Panc1 (cell line): ENCODE measurements around the gene PTPN11. TPM values are rescaled to one million over a fixed set of nuclear protein-coding genes. Genes with fewer than 3 reads are reported as not detected.

ENCODE experiments used
- ATAC-seq: fragments of 200-7000 bp; cut with Tn5 transposase; 2 replicates; pipeline ENCODE4 v1.9.1; 2020; ENCODE audit warnings: mild to moderate bottlenecking, moderate library complexity
- BruUV-seq: library from RNA; stranded (reverse); fragments of 400-500 nt; replicated peaks from 2 replicates; lab custom pipeline; 2021; lab: Mats Ljungman, UMichigan
- CTCF ChIA-PET: fragments of 300-600 bp; sonication (Branson Sonifier 250); formaldehyde crosslinking; loops from one replicate; lab custom pipeline; 2022; ENCODE audit warnings: antibody characterized with exemption; lab: Charles Lee
- POLR2A ChIA-PET: fragments of 300-600 bp; sonication (Branson Sonifier 250); formaldehyde crosslinking; loops from one replicate; lab custom pipeline; 2022; ENCODE audit warnings: antibody characterized with exemption; lab: Charles Lee
- DNase-seq: peaks from one replicate; pipeline ENCODE4 v3.0.0-alpha.2; 2010; ENCODE audit warnings: low read depth, low spot score
- H3K27ac ChIP-seq: 2 replicates; pipeline ENCODE4 v1.5.1; 2011; ENCODE audit warnings: mild to moderate bottlenecking, low read length, inconsistent platforms
- H3K27me3 ChIP-seq: fragments of 200-500 bp; sonication (Bioruptor generic); 2 replicates; pipeline ENCODE4 v1.6.0; 2014; ENCODE audit warnings: low read length, inconsistent platforms; ENCODE audit not compliant: control insufficient read depth, insufficient read depth
- H3K36me3 ChIP-seq: fragments of 200-500 bp; sonication (Bioruptor generic); 2 replicates; pipeline ENCODE4 v1.5.1; 2014; ENCODE audit warnings: inconsistent platforms, mild to moderate bottlenecking, low read length, moderate library complexity; ENCODE audit not compliant: control insufficient read depth, insufficient read depth
- H3K4me1 ChIP-seq: 2 replicates; pipeline ENCODE4 v1.5.1; 2011; ENCODE audit warnings: inconsistent platforms, mild to moderate bottlenecking, low read length, moderate library complexity; ENCODE audit not compliant: control insufficient read depth, insufficient read depth
- H3K4me3 ChIP-seq, 2 experiments: 2 replicates each; pipeline ENCODE4 v1.5.1; 2011 to 2012; ENCODE audit warnings: low read depth in 2 of 2, low read length in 2 of 2, mild to moderate bottlenecking in 2 of 2, inconsistent platforms in 1 of 2, moderate library complexity in 1 of 2
- H3K9me3 ChIP-seq: fragments of 200-500 bp; sonication (Bioruptor generic); 2 replicates; pipeline ENCODE4 v1.5.1; 2014; ENCODE audit warnings: low read depth, mild to moderate bottlenecking, inconsistent platforms, low read length, moderate library complexity; ENCODE audit not compliant: control insufficient read depth, insufficient read depth
- POLR2AphosphoS5 ChIP-seq: IDR thresholded peaks from 2 replicates; pipeline ENCODE4 v1.6.1; 2012; ENCODE audit warnings: mild to moderate bottlenecking, low read depth, low read length, moderate library complexity
- SIN3A ChIP-seq: IDR thresholded peaks from 2 replicates; pipeline ENCODE4 v1.6.1; 2012; ENCODE audit warnings: low read depth, mild to moderate bottlenecking, low read length, moderate library complexity, borderline replicate concordance; ENCODE audit not compliant: insufficient read depth
- TCF7L2 ChIP-seq: IDR thresholded peaks from 2 replicates; pipeline ENCODE4 v1.6.1; 2011; ENCODE audit warnings: mild to moderate bottlenecking, low read depth, low read length, inconsistent platforms
- in situ Hi-C: cut with HindIII; loops from 2 replicates; pipeline ENCODE4 v1.10.0; 2016; ENCODE audit warnings: low sequenced_read_pairs, low pct_unique_long_range_greater_than_20kb
- intact Hi-C: fragments of 100-400 bp; cut with micrococcal nuclease; formaldehyde crosslinking; loops from one replicate; pipeline ENCODE4 v1.10.0; 2022; ENCODE audit not compliant: unreplicated experiment
- total RNA-seq: library from RNA; stranded (reverse); gene quantifications from one replicate; pipeline ENCODE4 v1.2.1, GENCODE V29; 2021; ENCODE audit not compliant: unreplicated experiment
- TF ChIP-seq, protein P1 (sequence below): fragments of 450-650 bp; IDR thresholded peaks from 2 replicates; pipeline ENCODE4 v1.5.1; 2017; ENCODE audit warnings: mild to moderate bottlenecking
- TF ChIP-seq, protein P2 (sequence below), 2 experiments: IDR thresholded peaks; 2 replicates each; pipeline ENCODE4 v1.6.1; 2011 to 2012; ENCODE audit warnings: low read depth in 2 of 2, control low read depth in 1 of 2, low read length in 1 of 2, mild to moderate bottlenecking in 1 of 2, moderate library complexity in 1 of 2; ENCODE audit not compliant: insufficient read depth in 1 of 2

PTPN11 gene
- total RNA-seq, 1 experiment from 2014 or later = 139 TPM

DNA sequence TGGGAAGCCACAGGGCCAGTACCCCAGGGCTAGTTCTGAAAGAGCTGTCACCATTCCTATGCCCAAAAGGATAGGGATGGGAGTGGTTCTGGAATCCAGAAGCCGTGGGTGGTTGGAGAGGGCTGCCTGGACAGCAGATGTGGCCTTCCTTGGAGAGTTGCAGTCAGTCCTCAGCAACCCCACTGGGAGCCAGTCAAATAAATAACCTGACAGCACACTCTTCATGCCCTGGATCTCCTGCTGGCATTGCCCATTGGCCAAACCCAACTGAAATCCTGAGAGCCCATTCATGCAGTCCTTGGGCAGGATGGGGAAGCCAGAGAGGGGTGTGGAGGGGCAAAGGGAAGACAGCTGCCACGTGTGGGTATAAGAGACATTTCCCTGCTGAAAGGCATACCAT is 128.2 kb downstream of the PTPN11 start:
- POLR2A ChIA-PET = no interaction called here
- CTCF ChIA-PET = no interaction called here
- H3K27me3 ChIP-seq = no peaks in the 10 kb centered on the region
- no peaks in the 10 kb centered on the region for H3K9me3 ChIP-seq
- ATAC-seq = no peak
- no peaks in the 10 kb centered on the region for H3K36me3 ChIP-seq
- in situ Hi-C loops (no loop called here), intact Hi-C loops (no loop called here)
- H3K27ac ChIP-seq = no peak overlapping the region
- H3K4me1 ChIP-seq = no peaks in the 10 kb centered on the region
- DNase-seq = no peak
- no peak overlapping the region for H3K4me3 ChIP-seq
- no peak for TF ChIP-seq TCF7L2
- no TSS peak for BruUV-seq

DNA sequence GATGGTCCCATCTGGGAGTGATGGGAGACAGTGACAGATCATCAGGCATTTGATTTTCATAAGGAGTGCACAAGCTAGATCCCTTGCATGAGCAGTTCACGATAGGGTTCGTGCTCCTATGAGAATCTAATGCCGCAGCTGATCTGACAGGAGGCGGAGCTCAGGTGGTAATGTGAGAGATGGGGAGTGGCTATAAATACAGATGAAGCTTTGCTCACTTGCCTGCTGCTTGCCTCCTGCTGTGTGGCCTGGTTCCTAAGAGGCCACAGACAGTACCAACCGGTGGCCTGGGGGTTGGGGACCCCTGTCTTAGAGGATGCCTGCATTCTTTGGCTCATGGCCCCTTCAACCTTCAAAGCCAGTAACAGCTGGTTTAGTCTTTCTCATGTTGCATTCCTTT is 130.3 kb downstream of the PTPN11 start:
- Histone ChIP-seq H3K9me3 (no peaks in the 10 kb centered on the region), H3K27ac (no peak overlapping the region), H3K4me3 (no peak overlapping the region), H3K27me3 (peaks cover 2% of the 10 kb centered on the region; the same call in 1 of the 2 replicates), H3K36me3 (no peaks in the 10 kb centered on the region), H3K4me1 (no peaks in the 10 kb centered on the region)
- ATAC-seq = no peak
- intact Hi-C loops = no loop called here
- ChIA-PET POLR2A (no interaction called here), CTCF (no interaction called here)
- in situ Hi-C loops = no loop called here
- no peak for DNase-seq
- BruUV-seq = no TSS peak
- no peak for TF ChIP-seq POLR2AphosphoS5
- TF ChIP-seq, protein P1, sequence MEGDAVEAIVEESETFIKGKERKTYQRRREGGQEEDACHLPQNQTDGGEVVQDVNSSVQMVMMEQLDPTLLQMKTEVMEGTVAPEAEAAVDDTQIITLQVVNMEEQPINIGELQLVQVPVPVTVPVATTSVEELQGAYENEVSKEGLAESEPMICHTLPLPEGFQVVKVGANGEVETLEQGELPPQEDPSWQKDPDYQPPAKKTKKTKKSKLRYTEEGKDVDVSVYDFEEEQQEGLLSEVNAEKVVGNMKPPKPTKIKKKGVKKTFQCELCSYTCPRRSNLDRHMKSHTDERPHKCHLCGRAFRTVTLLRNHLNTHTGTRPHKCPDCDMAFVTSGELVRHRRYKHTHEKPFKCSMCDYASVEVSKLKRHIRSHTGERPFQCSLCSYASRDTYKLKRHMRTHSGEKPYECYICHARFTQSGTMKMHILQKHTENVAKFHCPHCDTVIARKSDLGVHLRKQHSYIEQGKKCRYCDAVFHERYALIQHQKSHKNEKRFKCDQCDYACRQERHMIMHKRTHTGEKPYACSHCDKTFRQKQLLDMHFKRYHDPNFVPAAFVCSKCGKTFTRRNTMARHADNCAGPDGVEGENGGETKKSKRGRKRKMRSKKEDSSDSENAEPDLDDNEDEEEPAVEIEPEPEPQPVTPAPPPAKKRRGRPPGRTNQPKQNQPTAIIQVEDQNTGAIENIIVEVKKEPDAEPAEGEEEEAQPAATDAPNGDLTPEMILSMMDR = no peak
- TF ChIP-seq SIN3A = no peak
- TF ChIP-seq TCF7L2 = no peak
- TF ChIP-seq, protein P2, sequence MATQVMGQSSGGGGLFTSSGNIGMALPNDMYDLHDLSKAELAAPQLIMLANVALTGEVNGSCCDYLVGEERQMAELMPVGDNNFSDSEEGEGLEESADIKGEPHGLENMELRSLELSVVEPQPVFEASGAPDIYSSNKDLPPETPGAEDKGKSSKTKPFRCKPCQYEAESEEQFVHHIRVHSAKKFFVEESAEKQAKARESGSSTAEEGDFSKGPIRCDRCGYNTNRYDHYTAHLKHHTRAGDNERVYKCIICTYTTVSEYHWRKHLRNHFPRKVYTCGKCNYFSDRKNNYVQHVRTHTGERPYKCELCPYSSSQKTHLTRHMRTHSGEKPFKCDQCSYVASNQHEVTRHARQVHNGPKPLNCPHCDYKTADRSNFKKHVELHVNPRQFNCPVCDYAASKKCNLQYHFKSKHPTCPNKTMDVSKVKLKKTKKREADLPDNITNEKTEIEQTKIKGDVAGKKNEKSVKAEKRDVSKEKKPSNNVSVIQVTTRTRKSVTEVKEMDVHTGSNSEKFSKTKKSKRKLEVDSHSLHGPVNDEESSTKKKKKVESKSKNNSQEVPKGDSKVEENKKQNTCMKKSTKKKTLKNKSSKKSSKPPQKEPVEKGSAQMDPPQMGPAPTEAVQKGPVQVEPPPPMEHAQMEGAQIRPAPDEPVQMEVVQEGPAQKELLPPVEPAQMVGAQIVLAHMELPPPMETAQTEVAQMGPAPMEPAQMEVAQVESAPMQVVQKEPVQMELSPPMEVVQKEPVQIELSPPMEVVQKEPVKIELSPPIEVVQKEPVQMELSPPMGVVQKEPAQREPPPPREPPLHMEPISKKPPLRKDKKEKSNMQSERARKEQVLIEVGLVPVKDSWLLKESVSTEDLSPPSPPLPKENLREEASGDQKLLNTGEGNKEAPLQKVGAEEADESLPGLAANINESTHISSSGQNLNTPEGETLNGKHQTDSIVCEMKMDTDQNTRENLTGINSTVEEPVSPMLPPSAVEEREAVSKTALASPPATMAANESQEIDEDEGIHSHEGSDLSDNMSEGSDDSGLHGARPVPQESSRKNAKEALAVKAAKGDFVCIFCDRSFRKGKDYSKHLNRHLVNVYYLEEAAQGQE (IDR thresholded peaks at IDR 0.05; ENCODE audit: insufficient read depth in 1 of 2, low read depth in 2 of 2, low read length in 1 of 2) = no peak

DNA sequence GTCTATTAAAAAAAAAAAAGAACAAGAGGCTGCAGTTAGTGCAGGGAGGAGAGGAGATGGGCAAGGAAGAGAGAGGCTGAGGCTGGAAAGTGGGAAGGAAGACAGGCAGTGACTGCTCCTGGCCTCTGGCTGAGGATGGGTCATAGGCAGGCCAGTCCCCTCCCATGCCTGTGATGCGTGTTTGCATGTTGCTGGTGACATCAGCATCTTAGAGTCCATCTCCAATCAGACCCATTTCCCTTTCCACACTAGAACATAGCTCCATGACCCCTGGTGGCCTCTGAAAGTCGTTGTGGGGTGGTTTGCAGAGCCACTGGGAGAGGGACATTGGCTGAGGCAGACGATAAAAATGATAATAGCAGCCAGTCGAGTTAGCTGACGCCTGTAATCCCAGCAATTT is 132.9 kb downstream of the PTPN11 start:
- CTCF ChIA-PET = no interaction called here
- H3K9me3 ChIP-seq = no peaks in the 10 kb centered on the region
- intact Hi-C loops (no loop called here), in situ Hi-C loops (no loop called here)
- no peak overlapping the region for H3K27ac ChIP-seq
- TF ChIP-seq, protein P2 (IDR thresholded peaks at IDR 0.05; ENCODE audit: insufficient read depth in 1 of 2, low read depth in 2 of 2, low read length in 1 of 2) = no peak
- no peak for TF ChIP-seq POLR2AphosphoS5
- TF ChIP-seq TCF7L2 = no peak
- no peak for TF ChIP-seq SIN3A
- TF ChIP-seq, protein P1 = no peak
- no peak for DNase-seq
- peaks cover 5% of the 10 kb centered on the region; the same call in 1 of the 2 replicates for H3K27me3 ChIP-seq
- H3K4me3 ChIP-seq = no peak overlapping the region
- no peaks in the 10 kb centered on the region for H3K36me3 ChIP-seq
- BruUV-seq = no TSS peak
- POLR2A ChIA-PET = no interaction called here
- H3K4me1 ChIP-seq = no peaks in the 10 kb centered on the region
- no peak for ATAC-seq
